Measurements from ENCODE around the gene CDC42BPG.

Gene CDC42BPG

DNA sequence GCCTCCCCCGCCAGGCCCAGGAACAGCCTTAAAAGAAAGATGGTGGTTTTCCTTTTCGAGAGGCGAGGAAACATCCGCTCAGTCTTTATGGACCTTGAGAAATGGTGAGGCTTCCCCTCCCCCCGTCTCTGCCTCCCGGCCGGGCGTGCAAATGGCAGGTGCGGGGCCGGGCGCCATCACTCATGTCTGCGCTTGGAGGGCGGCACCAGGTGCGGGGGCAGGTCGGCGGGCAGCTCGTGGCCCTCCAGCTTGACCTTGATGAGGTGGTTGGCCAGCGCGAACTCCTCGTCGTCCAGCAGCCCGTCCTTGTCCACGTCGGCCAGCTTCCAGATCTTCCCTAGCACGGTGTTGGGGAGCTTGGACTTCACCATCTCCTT is 9.7 kb upstream of the CDC42BPG start:
- Histone ChIP-seq H3K27ac (ENCODE audit: low read depth, low read length) (peak overlapping the region; percentile 98), H3K4me3 (ENCODE audit: low read length) (peak overlapping the region; percentile 60), H3K79me2 (ENCODE audit: control insufficient read depth, low read length) (peaks cover 54% of the 10 kb centered on the region), H3K9me3 (ENCODE audit: control insufficient read depth, insufficient read depth, low read length) (no peaks in the 10 kb centered on the region), H3K4me2 (ENCODE audit: low read length) (peak overlapping the region; percentile 80), H3K36me3 (ENCODE audit: control insufficient read depth, low read length) (peaks cover 73% of the 10 kb centered on the region), H3F3A (ENCODE audit: control insufficient read depth, insufficient read depth) (peaks cover 40% of the 10 kb centered on the region), H3K9me2 (replicated peaks; ENCODE audit: control insufficient read depth, low read length) (no peaks in the 10 kb centered on the region), H4K20me1 (ENCODE audit: control insufficient read depth, insufficient read depth, low read depth, low read length) (no peaks in the 10 kb centered on the region), H3K27me3 (ENCODE audit: control insufficient read depth, low read length) (no peaks in the 10 kb centered on the region), H3K4me1 (ENCODE audit: control insufficient read depth, low read length) (peaks cover 98% of the 10 kb centered on the region)
- no peak for TF ChIP-seq EZH2phosphoT487 (IDR thresholded peaks at IDR 0.05; ENCODE audit: borderline replicate concordance, low read length)
- TF ChIP-seq, protein P1, sequence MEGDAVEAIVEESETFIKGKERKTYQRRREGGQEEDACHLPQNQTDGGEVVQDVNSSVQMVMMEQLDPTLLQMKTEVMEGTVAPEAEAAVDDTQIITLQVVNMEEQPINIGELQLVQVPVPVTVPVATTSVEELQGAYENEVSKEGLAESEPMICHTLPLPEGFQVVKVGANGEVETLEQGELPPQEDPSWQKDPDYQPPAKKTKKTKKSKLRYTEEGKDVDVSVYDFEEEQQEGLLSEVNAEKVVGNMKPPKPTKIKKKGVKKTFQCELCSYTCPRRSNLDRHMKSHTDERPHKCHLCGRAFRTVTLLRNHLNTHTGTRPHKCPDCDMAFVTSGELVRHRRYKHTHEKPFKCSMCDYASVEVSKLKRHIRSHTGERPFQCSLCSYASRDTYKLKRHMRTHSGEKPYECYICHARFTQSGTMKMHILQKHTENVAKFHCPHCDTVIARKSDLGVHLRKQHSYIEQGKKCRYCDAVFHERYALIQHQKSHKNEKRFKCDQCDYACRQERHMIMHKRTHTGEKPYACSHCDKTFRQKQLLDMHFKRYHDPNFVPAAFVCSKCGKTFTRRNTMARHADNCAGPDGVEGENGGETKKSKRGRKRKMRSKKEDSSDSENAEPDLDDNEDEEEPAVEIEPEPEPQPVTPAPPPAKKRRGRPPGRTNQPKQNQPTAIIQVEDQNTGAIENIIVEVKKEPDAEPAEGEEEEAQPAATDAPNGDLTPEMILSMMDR (IDR thresholded peaks at IDR 0.05; ENCODE audit: low read depth, low read length, poor library complexity, severe bottlenecking) = no peak

DNA sequence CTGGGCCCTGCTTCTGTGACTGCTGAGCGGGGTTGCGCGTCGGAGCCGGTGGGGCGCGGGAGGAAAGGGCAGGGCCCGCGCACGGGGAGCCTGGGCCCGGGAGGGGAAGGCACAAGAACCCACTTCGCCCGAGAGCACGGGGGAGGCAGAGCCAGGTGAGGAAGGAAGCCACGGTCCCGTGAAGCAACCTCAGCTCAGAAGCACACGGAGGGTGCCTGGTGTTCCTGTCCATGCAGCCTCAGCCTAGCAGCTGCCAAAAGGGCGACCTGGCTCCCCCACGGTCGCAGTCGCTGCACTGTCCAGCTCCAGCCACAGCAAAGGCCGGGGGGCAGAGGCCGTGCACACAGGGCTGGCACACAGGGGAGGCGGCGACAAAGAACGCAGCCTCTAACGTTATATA is 9.3 kb upstream of the CDC42BPG start:
- TF ChIP-seq, protein P1 (IDR thresholded peaks at IDR 0.05; ENCODE audit: low read depth, low read length, poor library complexity, severe bottlenecking) = no peak
- no peak for TF ChIP-seq EZH2phosphoT487 (IDR thresholded peaks at IDR 0.05; ENCODE audit: borderline replicate concordance, low read length)
- Histone ChIP-seq H3K9me3 (ENCODE audit: control insufficient read depth, insufficient read depth, low read length) (no peaks in the 10 kb centered on the region), H3K4me2 (ENCODE audit: low read length) (peak overlapping the region; percentile 80), H3K27ac (ENCODE audit: low read depth, low read length) (peak overlapping the region; percentile 98), H3K27me3 (ENCODE audit: control insufficient read depth, low read length) (no peaks in the 10 kb centered on the region), H4K20me1 (ENCODE audit: control insufficient read depth, insufficient read depth, low read depth, low read length) (no peaks in the 10 kb centered on the region), H3K4me1 (ENCODE audit: control insufficient read depth, low read length) (peaks cover 98% of the 10 kb centered on the region), H3F3A (ENCODE audit: control insufficient read depth, insufficient read depth) (peaks cover 42% of the 10 kb centered on the region), H3K79me2 (ENCODE audit: control insufficient read depth, low read length) (peaks cover 53% of the 10 kb centered on the region), H3K4me3 (ENCODE audit: low read length) (peak overlapping the region; percentile 60), H3K9me2 (replicated peaks; ENCODE audit: control insufficient read depth, low read length) (no peaks in the 10 kb centered on the region), H3K36me3 (ENCODE audit: control insufficient read depth, low read length) (peaks cover 70% of the 10 kb centered on the region)

DNA sequence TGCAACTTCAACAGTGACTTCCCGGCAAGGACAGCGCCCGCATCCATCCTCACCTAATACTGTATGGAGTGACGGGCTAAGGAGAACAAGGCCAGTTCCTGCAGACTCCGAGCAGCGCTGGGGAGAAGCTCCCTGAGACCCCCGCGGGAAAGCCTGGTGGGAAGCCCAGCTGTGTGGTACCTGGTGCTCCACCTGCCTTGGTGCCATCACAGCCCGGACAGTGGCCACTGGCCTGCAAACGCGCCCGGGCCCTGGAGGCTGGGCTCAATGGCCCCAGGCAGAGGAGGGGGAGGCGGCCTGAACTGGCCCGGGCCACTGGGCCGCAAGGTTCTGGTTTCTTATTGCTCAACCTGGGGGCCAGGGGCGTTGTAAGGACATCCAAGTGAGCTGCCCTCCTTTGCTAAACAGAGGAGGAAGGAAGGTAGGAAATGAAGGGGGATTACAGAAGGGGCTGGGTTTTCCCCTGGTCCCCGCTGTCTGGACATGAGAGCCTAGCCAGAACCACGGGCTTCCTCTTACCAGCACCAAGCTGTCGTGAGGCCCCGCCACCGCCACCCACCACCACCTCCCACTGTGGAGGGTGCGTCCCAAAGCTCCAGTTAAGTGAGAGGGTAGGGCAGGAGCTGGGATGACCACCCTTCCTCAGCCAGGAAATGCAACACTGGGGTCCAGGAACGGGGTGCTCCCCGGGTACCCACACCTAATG is 8.5 kb upstream of the CDC42BPG start:
- TF ChIP-seq, protein P1 (IDR thresholded peaks at IDR 0.05; ENCODE audit: low read depth, low read length, poor library complexity, severe bottlenecking) = no peak
- no peak for TF ChIP-seq EZH2phosphoT487 (IDR thresholded peaks at IDR 0.05; ENCODE audit: borderline replicate concordance, low read length)
- Histone ChIP-seq H3K4me2 (ENCODE audit: low read length) (peak overlapping the region; percentile 80), H4K20me1 (ENCODE audit: control insufficient read depth, insufficient read depth, low read depth, low read length) (no peaks in the 10 kb centered on the region), H3K4me3 (ENCODE audit: low read length) (peak overlapping the region; percentile 60), H3K27me3 (ENCODE audit: control insufficient read depth, low read length) (no peaks in the 10 kb centered on the region), H3K79me2 (ENCODE audit: control insufficient read depth, low read length) (peaks cover 46% of the 10 kb centered on the region), H3K27ac (ENCODE audit: low read depth, low read length) (peak overlapping the region; percentile 98), H3K9me3 (ENCODE audit: control insufficient read depth, insufficient read depth, low read length) (no peaks in the 10 kb centered on the region), H3K36me3 (ENCODE audit: control insufficient read depth, low read length) (peaks cover 64% of the 10 kb centered on the region), H3K9me2 (replicated peaks; ENCODE audit: control insufficient read depth, low read length) (no peaks in the 10 kb centered on the region), H3F3A (ENCODE audit: control insufficient read depth, insufficient read depth) (peaks cover 50% of the 10 kb centered on the region), H3K4me1 (ENCODE audit: control insufficient read depth, low read length) (peaks cover 98% of the 10 kb centered on the region)
